ENCODE results near the gene MALRD1. TPM values are rescaled to one million over a fixed set of nuclear protein-coding genes. Genes with fewer than 3 reads are reported as not detected.

The MALRD1 gene
- total RNA-seq, 1 experiment from 2014 or later = 0.50 TPM

GRCh38 chr10:19731560-19731959 is 683.0 kb downstream of the MALRD1 start (continued):
- TF ChIP-seq, protein P1, sequence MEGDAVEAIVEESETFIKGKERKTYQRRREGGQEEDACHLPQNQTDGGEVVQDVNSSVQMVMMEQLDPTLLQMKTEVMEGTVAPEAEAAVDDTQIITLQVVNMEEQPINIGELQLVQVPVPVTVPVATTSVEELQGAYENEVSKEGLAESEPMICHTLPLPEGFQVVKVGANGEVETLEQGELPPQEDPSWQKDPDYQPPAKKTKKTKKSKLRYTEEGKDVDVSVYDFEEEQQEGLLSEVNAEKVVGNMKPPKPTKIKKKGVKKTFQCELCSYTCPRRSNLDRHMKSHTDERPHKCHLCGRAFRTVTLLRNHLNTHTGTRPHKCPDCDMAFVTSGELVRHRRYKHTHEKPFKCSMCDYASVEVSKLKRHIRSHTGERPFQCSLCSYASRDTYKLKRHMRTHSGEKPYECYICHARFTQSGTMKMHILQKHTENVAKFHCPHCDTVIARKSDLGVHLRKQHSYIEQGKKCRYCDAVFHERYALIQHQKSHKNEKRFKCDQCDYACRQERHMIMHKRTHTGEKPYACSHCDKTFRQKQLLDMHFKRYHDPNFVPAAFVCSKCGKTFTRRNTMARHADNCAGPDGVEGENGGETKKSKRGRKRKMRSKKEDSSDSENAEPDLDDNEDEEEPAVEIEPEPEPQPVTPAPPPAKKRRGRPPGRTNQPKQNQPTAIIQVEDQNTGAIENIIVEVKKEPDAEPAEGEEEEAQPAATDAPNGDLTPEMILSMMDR (IDR thresholded peaks at IDR 0.05) = no peak
- TF ChIP-seq, protein P2, sequence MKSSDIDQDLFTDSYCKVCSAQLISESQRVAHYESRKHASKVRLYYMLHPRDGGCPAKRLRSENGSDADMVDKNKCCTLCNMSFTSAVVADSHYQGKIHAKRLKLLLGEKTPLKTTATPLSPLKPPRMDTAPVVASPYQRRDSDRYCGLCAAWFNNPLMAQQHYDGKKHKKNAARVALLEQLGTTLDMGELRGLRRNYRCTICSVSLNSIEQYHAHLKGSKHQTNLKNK (CRISPR knock-in tag; IDR thresholded peaks at IDR 0.05) = no peak
- TF ChIP-seq AR (CRISPR knock-in tag; IDR thresholded peaks at IDR 0.05) (no peak), NFATC4 (CRISPR knock-in tag; IDR thresholded peaks at IDR 0.05) (no peak)
- TF ChIP-seq, protein P3, sequence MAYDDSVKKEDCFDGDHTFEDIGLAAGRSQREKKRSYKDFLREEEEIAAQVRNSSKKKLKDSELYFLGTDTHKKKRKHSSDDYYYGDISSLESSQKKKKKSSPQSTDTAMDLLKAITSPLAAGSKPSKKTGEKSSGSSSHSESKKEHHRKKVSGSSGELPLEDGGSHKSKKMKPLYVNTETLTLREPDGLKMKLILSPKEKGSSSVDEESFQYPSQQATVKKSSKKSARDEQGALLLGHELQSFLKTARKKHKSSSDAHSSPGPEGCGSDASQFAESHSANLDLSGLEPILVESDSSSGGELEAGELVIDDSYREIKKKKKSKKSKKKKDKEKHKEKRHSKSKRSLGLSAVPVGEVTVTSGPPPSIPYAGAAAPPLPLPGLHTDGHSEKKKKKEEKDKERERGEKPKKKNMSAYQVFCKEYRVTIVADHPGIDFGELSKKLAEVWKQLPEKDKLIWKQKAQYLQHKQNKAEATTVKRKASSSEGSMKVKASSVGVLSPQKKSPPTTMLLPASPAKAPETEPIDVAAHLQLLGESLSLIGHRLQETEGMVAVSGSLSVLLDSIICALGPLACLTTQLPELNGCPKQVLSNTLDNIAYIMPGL (CRISPR knock-in tag; IDR thresholded peaks at IDR 0.05) = no peak

DNA sequence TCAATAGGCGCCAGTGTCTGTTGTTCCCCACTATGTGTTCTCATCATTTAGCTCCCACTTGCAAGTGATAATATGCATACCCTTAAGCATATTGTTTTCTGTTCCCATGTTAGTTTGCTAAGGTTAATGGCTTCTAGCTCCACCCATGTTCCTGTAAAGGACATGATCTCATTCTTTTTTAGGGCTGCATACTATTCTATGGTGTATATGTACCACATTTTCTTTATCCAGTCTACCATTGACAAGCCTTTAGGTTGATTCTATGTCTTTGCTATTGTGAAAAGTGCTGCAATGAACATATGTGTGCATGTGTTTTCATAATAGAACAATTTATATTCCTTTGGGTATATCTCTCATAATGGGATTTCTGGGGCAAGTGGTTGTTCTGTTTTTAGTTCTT is 689.8 kb downstream of the MALRD1 start:
- H3K27me3 Mint-ChIP-seq (ENCODE audit: low read depth) = no peaks in the 10 kb centered on the region
- TF ChIP-seq, protein P4, sequence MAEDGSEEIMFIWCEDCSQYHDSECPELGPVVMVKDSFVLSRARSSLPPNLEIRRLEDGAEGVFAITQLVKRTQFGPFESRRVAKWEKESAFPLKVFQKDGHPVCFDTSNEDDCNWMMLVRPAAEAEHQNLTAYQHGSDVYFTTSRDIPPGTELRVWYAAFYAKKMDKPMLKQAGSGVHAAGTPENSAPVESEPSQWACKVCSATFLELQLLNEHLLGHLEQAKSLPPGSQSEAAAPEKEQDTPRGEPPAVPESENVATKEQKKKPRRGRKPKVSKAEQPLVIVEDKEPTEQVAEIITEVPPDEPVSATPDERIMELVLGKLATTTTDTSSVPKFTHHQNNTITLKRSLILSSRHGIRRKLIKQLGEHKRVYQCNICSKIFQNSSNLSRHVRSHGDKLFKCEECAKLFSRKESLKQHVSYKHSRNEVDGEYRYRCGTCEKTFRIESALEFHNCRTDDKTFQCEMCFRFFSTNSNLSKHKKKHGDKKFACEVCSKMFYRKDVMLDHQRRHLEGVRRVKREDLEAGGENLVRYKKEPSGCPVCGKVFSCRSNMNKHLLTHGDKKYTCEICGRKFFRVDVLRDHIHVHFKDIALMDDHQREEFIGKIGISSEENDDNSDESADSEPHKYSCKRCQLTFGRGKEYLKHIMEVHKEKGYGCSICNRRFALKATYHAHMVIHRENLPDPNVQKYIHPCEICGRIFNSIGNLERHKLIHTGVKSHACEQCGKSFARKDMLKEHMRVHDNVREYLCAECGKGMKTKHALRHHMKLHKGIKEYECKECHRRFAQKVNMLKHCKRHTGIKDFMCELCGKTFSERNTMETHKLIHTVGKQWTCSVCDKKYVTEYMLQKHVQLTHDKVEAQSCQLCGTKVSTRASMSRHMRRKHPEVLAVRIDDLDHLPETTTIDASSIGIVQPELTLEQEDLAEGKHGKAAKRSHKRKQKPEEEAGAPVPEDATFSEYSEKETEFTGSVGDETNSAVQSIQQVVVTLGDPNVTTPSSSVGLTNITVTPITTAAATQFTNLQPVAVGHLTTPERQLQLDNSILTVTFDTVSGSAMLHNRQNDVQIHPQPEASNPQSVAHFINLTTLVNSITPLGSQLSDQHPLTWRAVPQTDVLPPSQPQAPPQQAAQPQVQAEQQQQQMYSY (CRISPR knock-in tag; IDR thresholded peaks at IDR 0.05) = no peak
- TF ChIP-seq ATF2 (CRISPR knock-in tag; IDR thresholded peaks at IDR 0.05; ENCODE audit: borderline replicate concordance, low read depth) (no peak), CREM (CRISPR knock-in tag; IDR thresholded peaks at IDR 0.05) (no peak), ZNF532 (CRISPR knock-in tag; IDR thresholded peaks at IDR 0.05; ENCODE audit: borderline replicate concordance) (no peak), MYBL2 (CRISPR knock-in tag; IDR thresholded peaks at IDR 0.05) (no peak), PRRX2 (CRISPR knock-in tag; IDR thresholded peaks at IDR 0.05) (no peak), TEAD4 (CRISPR knock-in tag; IDR thresholded peaks at IDR 0.05) (no peak), ESRRA (CRISPR knock-in tag; IDR thresholded peaks at IDR 0.05; ENCODE audit: borderline replicate concordance) (no peak), E2F4 (CRISPR knock-in tag; IDR thresholded peaks at IDR 0.05; ENCODE audit: borderline replicate concordance, low read depth) (no peak)
- TF ChIP-seq, protein P5, sequence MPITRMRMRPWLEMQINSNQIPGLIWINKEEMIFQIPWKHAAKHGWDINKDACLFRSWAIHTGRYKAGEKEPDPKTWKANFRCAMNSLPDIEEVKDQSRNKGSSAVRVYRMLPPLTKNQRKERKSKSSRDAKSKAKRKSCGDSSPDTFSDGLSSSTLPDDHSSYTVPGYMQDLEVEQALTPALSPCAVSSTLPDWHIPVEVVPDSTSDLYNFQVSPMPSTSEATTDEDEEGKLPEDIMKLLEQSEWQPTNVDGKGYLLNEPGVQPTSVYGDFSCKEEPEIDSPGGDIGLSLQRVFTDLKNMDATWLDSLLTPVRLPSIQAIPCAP (CRISPR knock-in tag; IDR thresholded peaks at IDR 0.05) = no peak

More for the DNA sequence above, 689.8 kb downstream of the MALRD1 start:
- ATAC-seq (no peak), DNase-seq (ENCODE audit: low spot score) (no peak)
- H3K4me3 Mint-ChIP-seq = no peak overlapping the region
- no peaks in the 10 kb centered on the region for H3K4me1 Mint-ChIP-seq
- H3K9me3 Mint-ChIP-seq = peaks cover 39% of the 10 kb centered on the region
- peaks cover 6% of the 10 kb centered on the region; the same call in 1 of the 2 replicates for H3K36me3 Mint-ChIP-seq
- ChIA-PET POLR2A (no interaction called here), CTCF (no interaction called here)
- H3K27ac Mint-ChIP-seq = no peak overlapping the region
